ENCODE results near the gene CLEC19A. TPM values are rescaled to one million over a fixed set of nuclear protein-coding genes. Genes with fewer than 3 reads are reported as not detected.
"Not testable (repeated sequence)": the region's sequence is repeated elsewhere in the genome, so short reads cannot be mapped to it uniquely, and the experiment has no call there.

Gene CLEC19A
- total RNA-seq, 2 experiments from 2014 or later = not detected

GRCh38 chr16:19307587-19308241 lies 22.2 kb downstream of the CLEC19A start:
- ATAC-seq (no peak), DNase-seq (peak; percentile 26)
- no peaks in the 10 kb centered on the region for H3K36me3 Mint-ChIP-seq (ENCODE audit: low read depth)
- ChIA-PET POLR2A (no interaction called here), CTCF (no interaction called here)
- no peaks in the 10 kb centered on the region for H3K4me1 Mint-ChIP-seq (ENCODE audit: low read depth)
- peaks cover 3% of the 10 kb centered on the region for H3K9me3 Mint-ChIP-seq (ENCODE audit: insufficient read depth)
- H3K27ac Mint-ChIP-seq = no peak overlapping the region
- no peaks in the 10 kb centered on the region for H3K27me3 Mint-ChIP-seq (ENCODE audit: low read depth)
- H3K4me3 Mint-ChIP-seq = no peak overlapping the region

- Mint-ChIP-seq H3K9me3 (ENCODE audit: insufficient read depth) (peaks cover 3% of the 10 kb centered on the region), H3K27me3 (ENCODE audit: low read depth) (no peaks in the 10 kb centered on the region), H3K4me3 (no peak overlapping the region), H3K4me1 (ENCODE audit: low read depth) (no peaks in the 10 kb centered on the region), H3K27ac (no peak overlapping the region), H3K36me3 (ENCODE audit: low read depth) (no peaks in the 10 kb centered on the region)
- ChIA-PET CTCF (no interaction called here), POLR2A (no interaction called here)
- no peak for ATAC-seq
- no peak for DNase-seq
Observed at GRCh38 chr16:19308392-19308791, 22.9 kb downstream of the CLEC19A start.

- Mint-ChIP-seq H3K9me3 (ENCODE audit: insufficient read depth) (peaks cover 3% of the 10 kb centered on the region), H3K27me3 (ENCODE audit: low read depth) (no peaks in the 10 kb centered on the region), H3K4me1 (ENCODE audit: low read depth) (no peaks in the 10 kb centered on the region), H3K27ac (no peak overlapping the region), H3K4me3 (no peak overlapping the region), H3K36me3 (ENCODE audit: low read depth) (no peaks in the 10 kb centered on the region)
- ChIA-PET POLR2A (no interaction called here), CTCF (no interaction called here)
- ATAC-seq = no peak
- DNase-seq = no peak
Observed at GRCh38 chr16:19309178-19309577, 23.6 kb downstream of the CLEC19A start.

GRCh38 chr16:19314718-19315425 lies 29.3 kb downstream of the CLEC19A start:
- Mint-ChIP-seq H3K36me3 (ENCODE audit: low read depth) (no peaks in the 10 kb centered on the region), H3K27me3 (ENCODE audit: low read depth) (no peaks in the 10 kb centered on the region), H3K4me1 (ENCODE audit: low read depth) (no peaks in the 10 kb centered on the region), H3K4me3 (no peak overlapping the region), H3K9me3 (ENCODE audit: insufficient read depth) (no peaks in the 10 kb centered on the region), H3K27ac (no peak overlapping the region)
- POLR2A ChIA-PET = no interaction called here
- no peak for DNase-seq
- CTCF ChIA-PET = no interaction called here
- no peak for ATAC-seq

GRCh38 chr16:19315889-19316433 lies 30.4 kb downstream of the CLEC19A start:
- H3K36me3 Mint-ChIP-seq (ENCODE audit: low read depth) = no peaks in the 10 kb centered on the region
- DNase-seq (no peak), ATAC-seq (no peak)
- POLR2A ChIA-PET = no interaction called here
- CTCF ChIA-PET = no interaction called here
- no peaks in the 10 kb centered on the region for H3K9me3 Mint-ChIP-seq (ENCODE audit: insufficient read depth)
- no peak overlapping the region for H3K27ac Mint-ChIP-seq
- H3K4me3 Mint-ChIP-seq = no peak overlapping the region
- no peaks in the 10 kb centered on the region for H3K27me3 Mint-ChIP-seq (ENCODE audit: low read depth)
- H3K4me1 Mint-ChIP-seq (ENCODE audit: low read depth) = no peaks in the 10 kb centered on the region

GRCh38 chr16:19316846-19317245 lies 31.3 kb downstream of the CLEC19A start:
- Mint-ChIP-seq H3K27ac (no peak overlapping the region), H3K27me3 (ENCODE audit: low read depth) (no peaks in the 10 kb centered on the region), H3K36me3 (ENCODE audit: low read depth) (no peaks in the 10 kb centered on the region), H3K9me3 (ENCODE audit: insufficient read depth) (no peaks in the 10 kb centered on the region), H3K4me3 (no peak overlapping the region), H3K4me1 (ENCODE audit: low read depth) (no peaks in the 10 kb centered on the region)
- DNase-seq = no peak
- ATAC-seq = no peak
- CTCF ChIA-PET = no interaction called here
- POLR2A ChIA-PET = no interaction called here

GRCh38 chr16:19321186-19321585 lies 35.7 kb downstream of the CLEC19A start:
- H3K4me1 Mint-ChIP-seq (ENCODE audit: low read depth); H3K27ac Mint-ChIP-seq; DNase-seq; H3K27me3 Mint-ChIP-seq (ENCODE audit: low read depth); POLR2A ChIA-PET; H3K4me3 Mint-ChIP-seq; H3K36me3 Mint-ChIP-seq (ENCODE audit: low read depth); H3K9me3 Mint-ChIP-seq (ENCODE audit: insufficient read depth); CTCF ChIA-PET; ATAC-seq: not testable (repeated sequence)

- Mint-ChIP-seq H3K27me3 (ENCODE audit: low read depth) (peaks cover 5% of the 10 kb centered on the region), H3K4me3 (no peak overlapping the region), H3K4me1 (ENCODE audit: low read depth) (no peaks in the 10 kb centered on the region), H3K27ac (no peak overlapping the region), H3K36me3 (ENCODE audit: low read depth) (no peaks in the 10 kb centered on the region), H3K9me3 (ENCODE audit: insufficient read depth) (no peaks in the 10 kb centered on the region)
- ChIA-PET CTCF (no interaction called here), POLR2A (no interaction called here)
- ATAC-seq (no peak), DNase-seq (no peak)
Observed at GRCh38 chr16:19323596-19323995, 38.1 kb downstream of the CLEC19A start.

GRCh38 chr16:19328364-19328763 lies 42.8 kb downstream of the CLEC19A start:
- Mint-ChIP-seq H3K27ac (no peak overlapping the region), H3K4me3 (no peak overlapping the region)
- no peak for ATAC-seq

GRCh38 chr16:19329932-19330331 lies 44.4 kb downstream of the CLEC19A start:
- ATAC-seq = no peak
- H3K9me3 Mint-ChIP-seq (ENCODE audit: insufficient read depth) = no peaks in the 10 kb centered on the region
- CTCF ChIA-PET = no interaction called here
- no peak overlapping the region for H3K4me3 Mint-ChIP-seq
- no peak for DNase-seq
- no peak overlapping the region for H3K27ac Mint-ChIP-seq
- peaks cover 6% of the 10 kb centered on the region for H3K27me3 Mint-ChIP-seq (ENCODE audit: low read depth)
- no peaks in the 10 kb centered on the region for H3K4me1 Mint-ChIP-seq (ENCODE audit: low read depth)
- H3K36me3 Mint-ChIP-seq (ENCODE audit: low read depth) = no peaks in the 10 kb centered on the region
- POLR2A ChIA-PET = no interaction called here

More at GRCh38 chr16:19328364-19328763, 42.8 kb downstream of the CLEC19A start:
- Mint-ChIP-seq H3K4me1 (ENCODE audit: low read depth) (no peaks in the 10 kb centered on the region), H3K36me3 (ENCODE audit: low read depth) (no peaks in the 10 kb centered on the region), H3K9me3 (ENCODE audit: insufficient read depth) (no peaks in the 10 kb centered on the region), H3K27me3 (ENCODE audit: low read depth) (peaks cover 8% of the 10 kb centered on the region)
- POLR2A ChIA-PET = no interaction called here
- CTCF ChIA-PET = interaction anchor here (0.7 kb wide), 1 partner anchor 9 kb away, joined by 3 read pairs; no protein-coding TSS in a partner anchor
- DNase-seq = no peak

- Mint-ChIP-seq H3K36me3 (ENCODE audit: low read depth) (no peaks in the 10 kb centered on the region), H3K4me1 (ENCODE audit: low read depth) (no peaks in the 10 kb centered on the region), H3K4me3 (no peak overlapping the region), H3K27ac (no peak overlapping the region), H3K27me3 (ENCODE audit: low read depth) (peaks cover 6% of the 10 kb centered on the region), H3K9me3 (ENCODE audit: insufficient read depth) (no peaks in the 10 kb centered on the region)
- ATAC-seq = no peak
- ChIA-PET POLR2A (no interaction called here), CTCF (no interaction called here)
- no peak for DNase-seq
Observed at GRCh38 chr16:19330841-19331397, 45.4 kb downstream of the CLEC19A start.

- Mint-ChIP-seq H3K36me3 (ENCODE audit: low read depth) (no peaks in the 10 kb centered on the region), H3K27ac (no peak overlapping the region), H3K9me3 (ENCODE audit: insufficient read depth) (no peaks in the 10 kb centered on the region), H3K4me3 (no peak overlapping the region), H3K27me3 (ENCODE audit: low read depth) (peaks cover 8% of the 10 kb centered on the region), H3K4me1 (ENCODE audit: low read depth) (no peaks in the 10 kb centered on the region)
- ChIA-PET POLR2A (no interaction called here), CTCF (no interaction called here)
- no peak for ATAC-seq
- DNase-seq = no peak
Observed at GRCh38 chr16:19331794-19332193, 46.3 kb downstream of the CLEC19A start.
